SKM-1 treated with dmso at 0.1 percent for 144 hours (cell line): Measurements from ENCODE around the gene ERN1.

Experiments used
- DNase-seq: peaks from one replicate; lab custom pipeline; 2025; ENCODE audit not compliant: unreplicated experiment; lab: John Stamatoyannopoulos, UW

Gene ERN1

GRCh38 chr17:64063088-64063487, 66.9 kb downstream of the ERN1 start:
- no peak for DNase-seq

- DNase-seq = no peak
Measured at GRCh38 chr17:64061178-64061898, 68.6 kb downstream of the ERN1 start.

- DNase-seq = no peak
Measured at GRCh38 chr17:64060331-64060730, 69.6 kb downstream of the ERN1 start.

GRCh38 chr17:64059756-64060155, 70.2 kb downstream of the ERN1 start:
- DNase-seq = no peak

GRCh38 chr17:64058621-64059020, 71.3 kb downstream of the ERN1 start:
- DNase-seq = no peak

GRCh38 chr17:64057701-64058263, 72.2 kb downstream of the ERN1 start:
- DNase-seq = no peak

- no peak for DNase-seq
Measured at GRCh38 chr17:64056269-64057005, 73.5 kb downstream of the ERN1 start.

GRCh38 chr17:64055183-64056142, 74.5 kb downstream of the ERN1 start:
- DNase-seq = no peak

- no peak for DNase-seq
Measured at GRCh38 chr17:64054304-64054703, 75.6 kb downstream of the ERN1 start.

- no peak for DNase-seq
Measured at GRCh38 chr17:64053101-64053500, 76.8 kb downstream of the ERN1 start.

- DNase-seq = no peak
Measured at GRCh38 chr17:64051153-64051552, 78.8 kb downstream of the ERN1 start.

GRCh38 chr17:64048805-64049204, 81.1 kb downstream of the ERN1 start:
- DNase-seq = no peak

GRCh38 chr17:64045176-64045575, 84.8 kb downstream of the ERN1 start:
- no peak for DNase-seq

- DNase-seq = no peak
Measured at GRCh38 chr17:64042700-64043485, 87.1 kb downstream of the ERN1 start.

GRCh38 chr17:64041912-64042311, 88.0 kb downstream of the ERN1 start:
- no peak for DNase-seq

GRCh38 chr17:64040206-64040605, 89.7 kb downstream of the ERN1 start:
- no peak for DNase-seq

GRCh38 chr17:64039106-64039400, 90.9 kb downstream of the ERN1 start:
- DNase-seq = no peak

- no peak for DNase-seq
Measured at GRCh38 chr17:64038331-64039105, 91.4 kb downstream of the ERN1 start.

- DNase-seq = no peak
Measured at GRCh38 chr17:64037802-64038201, 92.1 kb downstream of the ERN1 start.

GRCh38 chr17:64037180-64037579, 92.8 kb downstream of the ERN1 start:
- no peak for DNase-seq
